PC-3 (cell line): ENCODE measurements around the gene GNB1. TPM values are rescaled to one million over a fixed set of nuclear protein-coding genes. Genes with fewer than 3 reads are reported as not detected.

Experiments used
- ATAC-seq: fragments of 200-7000 bp; cut with Tn5 transposase; 2 replicates; pipeline ENCODE4 v1.9.1; 2020; ENCODE audit warnings: mild to moderate bottlenecking, moderate library complexity
- BruUV-seq: library from RNA; stranded (reverse); fragments of 400-500 nt; replicated peaks from 2 replicates; lab custom pipeline; 2021; lab: Mats Ljungman, UMichigan
- CTCF ChIA-PET: fragments of 300-600 bp; sonication (Branson Sonifier 250); formaldehyde crosslinking; loops from one replicate; lab custom pipeline; 2022; ENCODE audit warnings: antibody characterized with exemption; lab: Charles Lee
- POLR2A ChIA-PET: fragments of 300-600 bp; sonication (Branson Sonifier 250); formaldehyde crosslinking; loops from one replicate; lab custom pipeline; 2022; ENCODE audit warnings: antibody characterized with exemption; ENCODE audit not compliant: unreplicated experiment; lab: Charles Lee
- DNase-seq: peaks from one replicate; pipeline ENCODE4 v3.0.0-alpha.2; 2015
- H2AFZ ChIP-seq: fragments of 300-600 bp; sonication (generic); 2 replicates; pipeline ENCODE4 v1.6.0; 2016; ENCODE audit warnings: antibody characterized with exemption, low read length
- H3F3A ChIP-seq: fragments of 300-600 bp; sonication (generic); one replicate; pipeline ENCODE4 v1.6.0; 2017; ENCODE audit warnings: antibody characterized with exemption, low read length, control low read depth, mild to moderate bottlenecking; ENCODE audit not compliant: unreplicated experiment
- H3K27ac ChIP-seq: fragments of 300-600 bp; sonication (generic); 2 replicates; pipeline ENCODE4 v1.5.1; 2016; ENCODE audit warnings: mild to moderate bottlenecking, low read length
- H3K27me3 ChIP-seq: fragments of 300-600 bp; sonication (generic); 2 replicates; pipeline ENCODE4 v1.6.1; 2016; ENCODE audit warnings: low read length, mixed read lengths
- H3K36me3 ChIP-seq: fragments of 300-600 bp; sonication (generic); 2 replicates; pipeline ENCODE4 v1.6.1; 2016; ENCODE audit warnings: low read depth, mixed run types, low read length, mixed read lengths
- H3K4me1 ChIP-seq: fragments of 300-600 bp; sonication (generic); 2 replicates; pipeline ENCODE4 v1.5.1; 2016; ENCODE audit warnings: low read length; ENCODE audit not compliant: insufficient read depth
- H3K4me2 ChIP-seq: fragments of 300-600 bp; sonication (generic); 2 replicates; pipeline ENCODE4 v1.6.0; 2016; ENCODE audit warnings: low read length
- H3K4me3 ChIP-seq: fragments of 300-600 bp; sonication (generic); 2 replicates; pipeline ENCODE4 v1.5.1; 2016; ENCODE audit warnings: mild to moderate bottlenecking, low read length, mixed read lengths
- H3K79me2 ChIP-seq: fragments of 300-600 bp; sonication (generic); 2 replicates; pipeline ENCODE4 v1.6.1; 2017; ENCODE audit warnings: low read length, mixed read lengths
- H3K9ac ChIP-seq: fragments of 300-600 bp; sonication (generic); 2 replicates; pipeline ENCODE4 v1.6.0; 2016; ENCODE audit warnings: mild to moderate bottlenecking, low read length
- H3K9me2 ChIP-seq: fragments of 300-600 bp; sonication (generic); replicated peaks from 2 replicates; pipeline ENCODE4 v1.6.1; 2016; ENCODE audit warnings: mixed run types, low read length, mixed read lengths
- H3K9me3 ChIP-seq: fragments of 300-600 bp; sonication (generic); 2 replicates; pipeline ENCODE4 v1.6.1; 2016; ENCODE audit warnings: low read length, mixed read lengths
- H4K20me1 ChIP-seq: fragments of 300-600 bp; sonication (generic); 2 replicates; pipeline ENCODE4 v1.6.1; 2016; ENCODE audit warnings: low read length, mixed read lengths
- CTCF ChIP-seq: fragments of 300-600 bp; sonication (generic); conservative IDR thresholded peaks from 2 replicates; pipeline ENCODE4 v1.5.1; 2017; ENCODE audit warnings: antibody characterized with exemption, low read depth, mild to moderate bottlenecking, low read length
- EZH2 ChIP-seq: fragments of 300-600 bp; sonication (generic); IDR thresholded peaks from one replicate; pipeline ENCODE4 v1.6.1; 2017; ENCODE audit warnings: antibody characterized with exemption, mild to moderate bottlenecking, low read length; ENCODE audit not compliant: unreplicated experiment
- EZH2phosphoT487 ChIP-seq: fragments of 300-600 bp; sonication (generic); IDR thresholded peaks from 2 replicates; pipeline ENCODE4 v1.6.1; 2018; ENCODE audit warnings: mild to moderate bottlenecking, antibody characterized with exemption, low read length, borderline replicate concordance
- intact Hi-C: fragments of 100-400 bp; cut with micrococcal nuclease; formaldehyde crosslinking; loops from 2 replicates; pipeline ENCODE4 v1.9.0; 2023
- total RNA-seq: library from RNA; depleted of rRNA; stranded (reverse); fragments of >200 nt; gene quantifications from 2 replicates; pipeline ENCODE4 v1.2.3, GENCODE V29; 2014

Gene GNB1
- total RNA-seq, 1 experiment from 2014 or later = 125 TPM

- H3K27ac ChIP-seq = no peak overlapping the region
- H3K4me2 ChIP-seq = no peak overlapping the region
- H3K27me3 ChIP-seq = no peaks in the 10 kb centered on the region
- ATAC-seq (no peak), DNase-seq (no peak)
- no TSS peak for BruUV-seq
- H3K4me3 ChIP-seq = no peak overlapping the region
- H3F3A ChIP-seq = no peaks in the 10 kb centered on the region
- POLR2A ChIA-PET = no interaction called here
- no peaks in the 10 kb centered on the region for H3K9me2 ChIP-seq
- no peaks in the 10 kb centered on the region for H3K36me3 ChIP-seq
- H3K9me3 ChIP-seq = no peaks in the 10 kb centered on the region
- no peak overlapping the region for H3K9ac ChIP-seq
- H3K4me1 ChIP-seq = no peaks in the 10 kb centered on the region
- CTCF ChIA-PET = no interaction called here
- H4K20me1 ChIP-seq = no peaks in the 10 kb centered on the region
- no peak overlapping the region for H2AFZ ChIP-seq
- intact Hi-C loops = no loop called here
- TF ChIP-seq EZH2phosphoT487 (no peak), CTCF (no peak), EZH2 (no peak)
- H3K79me2 ChIP-seq = no peaks in the 10 kb centered on the region
These were observed 38.3 kb upstream of the GNB1 start for GRCh38 chr1:1929102-1929638.

- Histone ChIP-seq H3K27ac (no peak overlapping the region), H2AFZ (no peak overlapping the region), H4K20me1 (no peaks in the 10 kb centered on the region), H3K4me3 (no peak overlapping the region), H3F3A (no peaks in the 10 kb centered on the region), H3K36me3 (no peaks in the 10 kb centered on the region), H3K9ac (no peak overlapping the region), H3K27me3 (no peaks in the 10 kb centered on the region), H3K9me2 (no peaks in the 10 kb centered on the region), H3K4me1 (no peaks in the 10 kb centered on the region), H3K79me2 (no peaks in the 10 kb centered on the region), H3K9me3 (no peaks in the 10 kb centered on the region), H3K4me2 (no peak overlapping the region)
- ChIA-PET CTCF (no interaction called here), POLR2A (no interaction called here)
- intact Hi-C loops = no loop called here
- TF ChIP-seq EZH2 (no peak), CTCF (no peak), EZH2phosphoT487 (no peak)
- no peak for DNase-seq
- ATAC-seq = peak; percentile 26; the same call in 1 of the 2 replicates
- no TSS peak for BruUV-seq
These were observed 37.6 kb upstream of the GNB1 start for GRCh38 chr1:1928231-1929101.

GRCh38 chr1:1927751-1928150, 36.9 kb upstream of the GNB1 start:
- Histone ChIP-seq H3K36me3 (no peaks in the 10 kb centered on the region), H2AFZ (no peak overlapping the region), H3K9me2 (no peaks in the 10 kb centered on the region), H3F3A (no peaks in the 10 kb centered on the region), H3K27me3 (no peaks in the 10 kb centered on the region), H3K9me3 (no peaks in the 10 kb centered on the region), H3K79me2 (no peaks in the 10 kb centered on the region), H3K9ac (no peak overlapping the region), H3K4me2 (no peak overlapping the region), H4K20me1 (no peaks in the 10 kb centered on the region), H3K4me3 (no peak overlapping the region), H3K27ac (no peak overlapping the region), H3K4me1 (no peaks in the 10 kb centered on the region)
- DNase-seq = no peak
- POLR2A ChIA-PET = no interaction called here
- ATAC-seq = no peak
- CTCF ChIA-PET = no interaction called here
- TF ChIP-seq EZH2 (no peak), CTCF (no peak)
- BruUV-seq = no TSS peak
- intact Hi-C loops = no loop called here
